Activated naive CD4-positive, alpha-beta T cell (primary cell): Measurements from ENCODE around the gene ARHGEF28.

Experiments
- DNase-seq, 4 experiments: peaks; one replicate each; lab custom pipeline; 2025; lab: John Stamatoyannopoulos, UW

ARHGEF28 gene

GRCh38 chr5:73625944-73626811 lies at the start of gene ARHGEF28:
TSS of gene ARHGEF28 (plus strand) at chr5:73626196. CDS start at chr5:73684852, 58,656 bp downstream.
- no peak for DNase-seq

GRCh38 chr5:73582285-73583145 lies 43.5 kb upstream of the ARHGEF28 start:
- no peak for DNase-seq

GRCh38 chr5:73587923-73588322 lies 38.1 kb upstream of the ARHGEF28 start:
- DNase-seq = no peak

GRCh38 chr5:73591102-73591695 lies 34.8 kb upstream of the ARHGEF28 start:
- DNase-seq = no peak

GRCh38 chr5:73591698-73592501 lies 34.1 kb upstream of the ARHGEF28 start:
- DNase-seq = no peak

GRCh38 chr5:73592551-73592950 lies 33.4 kb upstream of the ARHGEF28 start:
- DNase-seq = no peak

GRCh38 chr5:73596705-73597328 lies 29.2 kb upstream of the ARHGEF28 start:
- no peak for DNase-seq

GRCh38 chr5:73599380-73599779 lies 26.6 kb upstream of the ARHGEF28 start:
- DNase-seq = no peak

GRCh38 chr5:73603998-73604397 lies 22.0 kb upstream of the ARHGEF28 start:
- no peak for DNase-seq

GRCh38 chr5:73605223-73606087 lies 20.5 kb upstream of the ARHGEF28 start:
- no peak for DNase-seq

GRCh38 chr5:73606206-73606753 lies 19.7 kb upstream of the ARHGEF28 start:
- no peak for DNase-seq

GRCh38 chr5:73607228-73607627 lies 18.8 kb upstream of the ARHGEF28 start:
- DNase-seq = no peak

GRCh38 chr5:73612799-73613198 lies 13.2 kb upstream of the ARHGEF28 start:
- DNase-seq = no peak

GRCh38 chr5:73615085-73615484 lies 10.9 kb upstream of the ARHGEF28 start:
- DNase-seq = no peak

GRCh38 chr5:73615947-73616346 lies 10.0 kb upstream of the ARHGEF28 start:
- no peak for DNase-seq

- DNase-seq = no peak
These were observed 8.3 kb upstream of the ARHGEF28 start for GRCh38 chr5:73617510-73618279.

- no peak for DNase-seq
These were observed 6.2 kb upstream of the ARHGEF28 start for GRCh38 chr5:73619606-73620333.

GRCh38 chr5:73620334-73620687 lies 5.7 kb upstream of the ARHGEF28 start:
- DNase-seq = no peak

GRCh38 chr5:73623060-73623459 lies 2.9 kb upstream of the ARHGEF28 start:
- DNase-seq = no peak
